BLaER1 (cell line): Measurements from ENCODE around the gene LRRC49.

Experiments used
- H3K27ac ChIP-seq: shearing (Covaris generic); formaldehyde crosslinking; 2 replicates; pipeline ENCODE4 v1.8.1; 2022
- H3K27me3 ChIP-seq: shearing (Covaris generic); formaldehyde crosslinking; 2 replicates; pipeline ENCODE4 v1.8.1; 2022
- H3K36me3 ChIP-seq: shearing (Covaris generic); formaldehyde crosslinking; 2 replicates; pipeline ENCODE4 v1.8.1; 2022
- H3K4me1 ChIP-seq: shearing (Covaris generic); formaldehyde crosslinking; 2 replicates; pipeline ENCODE4 v1.8.1; 2022
- H3K4me2 ChIP-seq: shearing (Covaris generic); formaldehyde crosslinking; 2 replicates; pipeline ENCODE4 v1.8.1; 2022
- H3K4me3 ChIP-seq: shearing (Covaris generic); formaldehyde crosslinking; 2 replicates; pipeline ENCODE4 v1.8.1; 2022
- H3K9ac ChIP-seq: shearing (Covaris generic); formaldehyde crosslinking; 2 replicates; pipeline ENCODE4 v1.8.1; 2022
- H3K9me3 ChIP-seq: shearing (Covaris generic); formaldehyde crosslinking; 2 replicates; pipeline ENCODE4 v1.8.1; 2022
- H4K20me1 ChIP-seq: shearing (Covaris generic); formaldehyde crosslinking; 2 replicates; pipeline ENCODE4 v1.8.1; 2022
- Cebpa-rat ChIP-seq: shearing (Covaris generic); IDR thresholded peaks from 2 replicates; pipeline ENCODE4 v1.8.1; 2022

Gene LRRC49

DNA sequence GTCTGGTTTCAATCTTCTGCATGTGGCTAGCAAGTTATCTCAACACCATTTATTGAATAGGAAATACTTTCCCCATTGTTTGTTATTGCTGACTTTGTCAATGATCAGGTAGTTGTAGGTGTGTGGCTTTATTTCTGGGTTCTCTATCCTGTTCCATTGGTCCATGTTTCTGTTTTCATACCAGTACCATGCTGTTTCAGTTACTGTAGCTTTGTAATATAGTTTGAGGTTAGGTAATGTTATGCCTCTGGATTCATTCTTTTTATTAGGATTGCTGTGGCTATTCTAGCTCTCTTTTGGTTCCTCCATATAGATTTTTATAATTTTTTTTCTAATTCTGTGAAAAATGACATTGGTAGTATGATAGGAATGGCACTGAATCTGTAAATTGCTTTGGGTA, 58.3 kb downstream of the LRRC49 start:
- Histone ChIP-seq H4K20me1 (no peaks in the 10 kb centered on the region), H3K9ac (no peak overlapping the region), H3K4me1 (peaks cover 26% of the 10 kb centered on the region), H3K27ac (no peak overlapping the region), H3K27me3 (no peaks in the 10 kb centered on the region), H3K9me3 (peaks cover 6% of the 10 kb centered on the region), H3K4me3 (no peak overlapping the region), H3K36me3 (no peaks in the 10 kb centered on the region), H3K4me2 (no peak overlapping the region)
- no peak for TF ChIP-seq Cebpa-rat

DNA sequence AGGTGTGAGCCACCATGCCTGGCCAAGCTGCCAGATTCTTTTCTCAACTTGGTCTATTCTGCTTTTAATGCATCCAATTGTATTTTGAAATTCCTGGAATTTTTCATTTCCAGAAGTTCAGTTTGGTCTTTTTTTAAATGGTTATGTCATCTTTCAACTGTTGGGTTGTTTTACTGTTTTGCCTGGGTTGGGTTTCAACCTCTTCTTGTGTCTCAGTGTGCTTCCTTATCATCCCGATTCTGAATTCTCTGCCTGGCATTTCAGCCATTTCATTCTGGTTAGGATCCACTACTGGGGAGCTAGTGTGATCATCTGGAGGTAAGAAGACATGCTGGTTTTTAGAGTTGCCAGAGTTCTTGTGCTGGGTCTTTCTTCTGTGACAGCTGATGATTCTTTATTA, 61.5 kb downstream of the LRRC49 start:
- Histone ChIP-seq H3K27me3 (no peaks in the 10 kb centered on the region), H3K36me3 (no peaks in the 10 kb centered on the region), H3K27ac (no peak overlapping the region), H3K4me1 (no peaks in the 10 kb centered on the region), H3K9ac (no peak overlapping the region), H3K9me3 (peaks cover 6% of the 10 kb centered on the region), H4K20me1 (no peaks in the 10 kb centered on the region), H3K4me3 (no peak overlapping the region), H3K4me2 (no peak overlapping the region)
- no peak for TF ChIP-seq Cebpa-rat

DNA sequence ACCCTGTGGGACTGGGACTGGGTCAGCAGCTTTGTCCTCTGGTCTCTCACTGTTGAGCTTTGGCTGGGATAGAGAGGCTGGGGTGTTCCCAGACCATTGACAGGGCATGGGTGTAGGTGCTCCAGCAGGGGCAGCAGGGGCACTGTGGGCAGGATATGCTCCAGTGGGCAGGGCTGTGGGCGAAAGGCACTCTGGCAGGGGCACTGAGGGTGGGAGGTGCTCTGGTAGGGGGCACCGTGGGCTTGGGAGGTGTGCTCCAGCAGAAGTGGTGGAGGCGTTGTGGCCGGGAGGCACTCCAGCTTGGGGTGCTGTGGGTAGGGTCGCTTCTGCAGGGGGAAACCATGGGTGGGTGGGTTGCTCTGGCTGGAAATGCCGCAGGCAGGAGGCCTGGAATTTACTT, 62.1 kb downstream of the LRRC49 start:
- Histone ChIP-seq H3K4me3 (no peak overlapping the region), H3K36me3 (no peaks in the 10 kb centered on the region), H3K9ac (no peak overlapping the region), H3K9me3 (peaks cover 6% of the 10 kb centered on the region), H3K27ac (no peak overlapping the region), H3K4me1 (no peaks in the 10 kb centered on the region), H3K27me3 (no peaks in the 10 kb centered on the region), H3K4me2 (no peak overlapping the region), H4K20me1 (no peaks in the 10 kb centered on the region)
- TF ChIP-seq Cebpa-rat: no peak

DNA sequence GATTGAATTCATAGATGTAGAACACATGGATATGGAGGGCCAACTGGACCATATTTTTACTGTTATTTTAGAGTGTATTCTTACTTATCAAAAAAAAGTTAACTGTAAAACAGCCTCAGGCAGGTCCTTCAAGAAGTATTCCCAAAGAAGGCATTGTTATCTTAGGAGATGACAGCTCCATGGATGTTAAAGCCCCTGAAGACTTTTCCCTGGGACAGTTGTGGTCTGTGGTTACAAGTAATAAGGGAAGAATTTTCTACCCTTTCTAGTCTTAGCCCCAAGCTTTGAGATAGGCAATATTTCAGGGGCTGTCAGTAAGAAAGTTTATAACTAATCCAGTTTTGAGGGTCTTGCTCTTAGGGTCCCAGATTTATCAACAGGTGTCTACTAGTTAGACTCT, 62.5 kb downstream of the LRRC49 start:
- TF ChIP-seq Cebpa-rat: no peak
- H3K4me1 ChIP-seq: no peaks in the 10 kb centered on the region

DNA sequence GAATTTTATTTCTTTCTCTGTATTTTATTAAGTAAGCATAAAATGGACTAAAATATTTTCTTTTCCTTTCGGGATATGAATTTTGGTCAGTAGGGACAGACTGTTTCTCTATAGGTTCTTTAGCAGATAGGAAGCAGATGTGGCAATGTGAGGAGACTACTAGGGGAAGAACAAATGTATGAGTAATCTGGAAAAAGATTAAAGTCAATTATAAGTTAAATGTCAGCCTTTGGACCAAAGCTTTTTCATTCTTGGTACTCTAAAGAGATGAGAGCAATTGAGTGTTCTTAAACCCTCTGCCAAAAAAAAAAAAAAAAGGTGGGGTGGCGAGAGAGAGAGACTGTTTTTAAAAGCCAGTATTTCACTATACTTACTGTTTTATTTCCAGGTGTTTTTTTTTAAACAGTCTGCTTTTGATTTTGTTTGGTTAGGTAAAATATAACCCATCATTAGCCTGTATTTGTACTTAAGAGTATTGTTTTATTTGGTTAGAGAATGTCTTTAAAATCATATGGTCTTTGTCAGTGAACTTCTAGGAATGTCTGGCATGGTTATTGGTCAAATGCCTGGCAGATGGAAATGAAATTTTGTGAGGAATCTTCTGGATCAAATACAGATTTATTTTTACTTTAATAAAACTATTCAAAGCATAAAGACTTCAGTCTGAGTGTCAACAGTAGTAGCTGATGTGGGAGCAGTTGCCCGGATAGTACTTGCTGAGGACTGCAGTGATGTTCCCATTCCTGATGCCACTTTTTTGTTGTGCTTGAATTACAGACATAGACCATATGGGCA, 63.8 kb downstream of the LRRC49 start:
- Histone ChIP-seq H3K36me3 (no peaks in the 10 kb centered on the region), H3K27ac (no peak overlapping the region), H3K9ac (no peak overlapping the region), H3K9me3 (no peaks in the 10 kb centered on the region), H3K27me3 (no peaks in the 10 kb centered on the region), H3K4me3 (no peak overlapping the region), H4K20me1 (no peaks in the 10 kb centered on the region), H3K4me1 (no peaks in the 10 kb centered on the region), H3K4me2 (no peak overlapping the region)
- no peak for TF ChIP-seq Cebpa-rat

More for the DNA sequence above, 62.5 kb downstream of the LRRC49 start:
- H4K20me1 ChIP-seq: no peaks in the 10 kb centered on the region
- H3K4me3 ChIP-seq: no peak overlapping the region
- H3K27ac ChIP-seq: no peak overlapping the region
- no peak overlapping the region for H3K9ac ChIP-seq
- H3K4me2 ChIP-seq: no peak overlapping the region
- H3K36me3 ChIP-seq: no peaks in the 10 kb centered on the region
- H3K9me3 ChIP-seq: peaks cover 6% of the 10 kb centered on the region
- no peaks in the 10 kb centered on the region for H3K27me3 ChIP-seq

DNA sequence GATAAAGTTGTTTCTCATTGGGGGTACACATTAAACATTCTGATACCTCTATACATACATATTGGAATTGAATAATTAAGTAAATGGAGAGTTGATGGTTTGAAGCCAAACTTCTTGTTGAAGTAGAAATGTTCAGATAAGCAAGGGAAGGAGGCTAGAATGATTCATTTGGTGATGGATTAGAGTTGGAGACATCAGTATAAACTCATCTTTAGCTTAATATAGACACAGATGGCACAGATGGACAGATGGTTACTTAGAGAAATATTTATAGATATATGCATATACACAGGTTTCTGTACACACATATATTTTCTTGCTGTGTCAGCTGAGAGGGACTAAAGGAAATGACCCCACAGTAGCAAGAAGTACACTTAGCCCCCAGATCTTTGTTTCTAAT, 69.5 kb downstream of the LRRC49 start:
- H4K20me1 ChIP-seq: no peaks in the 10 kb centered on the region
- no peaks in the 10 kb centered on the region for H3K27me3 ChIP-seq
- H3K4me1 ChIP-seq: no peaks in the 10 kb centered on the region
- H3K36me3 ChIP-seq: no peaks in the 10 kb centered on the region
- no peak overlapping the region for H3K4me2 ChIP-seq
- H3K27ac ChIP-seq: no peak overlapping the region
- no peak for TF ChIP-seq Cebpa-rat
- H3K4me3 ChIP-seq: no peak overlapping the region
- H3K9ac ChIP-seq: no peak overlapping the region
- no peaks in the 10 kb centered on the region for H3K9me3 ChIP-seq

DNA sequence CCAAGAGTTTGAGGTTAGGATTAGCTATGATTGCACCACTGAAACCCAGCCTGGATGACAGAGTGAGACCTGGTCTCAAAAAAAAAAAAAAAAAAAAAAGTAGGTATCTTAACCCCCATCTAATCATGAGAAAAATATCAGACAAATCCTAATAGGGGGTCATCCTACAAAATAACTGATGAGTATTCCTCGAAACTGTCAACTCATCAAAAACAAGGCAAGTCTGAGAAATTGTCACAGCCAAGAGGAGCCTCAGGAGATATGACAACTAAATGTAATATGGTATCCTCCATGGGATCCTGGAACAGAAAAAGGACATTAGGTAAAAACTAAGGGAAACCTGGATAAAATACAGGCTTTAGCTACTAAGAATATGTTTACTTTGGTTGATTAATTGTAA, 70.6 kb downstream of the LRRC49 start:
- TF ChIP-seq Cebpa-rat: no peak
- H4K20me1 ChIP-seq: no peaks in the 10 kb centered on the region
- no peaks in the 10 kb centered on the region for H3K4me1 ChIP-seq

DNA sequence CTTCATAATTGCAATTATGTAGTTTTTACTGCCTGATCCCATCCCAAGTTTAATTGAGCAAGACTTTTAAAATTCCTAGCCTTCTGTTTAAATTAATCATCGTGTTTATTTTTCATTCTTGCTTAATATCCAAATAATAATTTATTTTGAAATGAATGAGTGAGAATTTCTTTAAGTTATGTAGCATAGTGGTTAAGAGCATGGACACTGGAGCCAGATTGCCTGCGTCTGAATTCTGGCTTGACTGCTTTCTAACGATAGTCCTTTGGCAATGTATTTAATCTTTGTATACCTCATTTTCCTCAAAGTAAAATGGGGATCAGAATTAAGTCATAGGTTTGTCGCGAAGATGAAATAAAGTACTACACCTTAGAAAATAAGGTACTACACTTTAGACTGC, 71.4 kb downstream of the LRRC49 start:
- Histone ChIP-seq H3K27ac (no peak overlapping the region), H3K4me2 (no peak overlapping the region), H4K20me1 (no peaks in the 10 kb centered on the region), H3K9ac (no peak overlapping the region), H3K4me3 (no peak overlapping the region), H3K36me3 (no peaks in the 10 kb centered on the region), H3K27me3 (no peaks in the 10 kb centered on the region), H3K4me1 (no peaks in the 10 kb centered on the region), H3K9me3 (no peaks in the 10 kb centered on the region)
- TF ChIP-seq Cebpa-rat: no peak

More for the DNA sequence above, 70.6 kb downstream of the LRRC49 start:
- no peak overlapping the region for H3K4me2 ChIP-seq
- H3K9me3 ChIP-seq: no peaks in the 10 kb centered on the region
- H3K27me3 ChIP-seq: no peaks in the 10 kb centered on the region
- H3K27ac ChIP-seq: no peak overlapping the region
- no peak overlapping the region for H3K9ac ChIP-seq
- no peaks in the 10 kb centered on the region for H3K36me3 ChIP-seq
- no peak overlapping the region for H3K4me3 ChIP-seq

DNA sequence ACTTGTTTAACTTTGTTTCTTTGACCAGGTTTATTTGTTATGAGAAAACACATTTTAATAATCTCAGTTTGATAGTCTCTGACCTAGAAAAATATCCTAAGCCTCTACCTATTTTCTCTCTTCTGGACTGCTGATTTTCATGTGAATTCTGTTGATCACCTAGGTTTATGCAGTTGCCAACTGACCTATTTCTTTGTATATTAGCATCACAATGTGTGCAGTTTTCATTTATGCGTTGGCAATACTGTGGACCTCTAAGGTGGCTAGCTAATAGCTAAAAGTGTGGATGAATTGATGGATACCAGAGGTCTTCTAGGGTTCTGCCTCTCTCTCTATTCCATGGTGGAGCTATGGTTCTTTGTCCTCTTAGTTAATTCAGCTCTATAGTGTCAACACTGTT, 72.1 kb downstream of the LRRC49 start:
- Histone ChIP-seq H3K36me3 (no peaks in the 10 kb centered on the region), H3K4me2 (no peak overlapping the region), H3K4me1 (no peaks in the 10 kb centered on the region), H3K27me3 (no peaks in the 10 kb centered on the region), H3K9me3 (no peaks in the 10 kb centered on the region), H4K20me1 (no peaks in the 10 kb centered on the region), H3K9ac (no peak overlapping the region), H3K4me3 (no peak overlapping the region), H3K27ac (no peak overlapping the region)
- no peak for TF ChIP-seq Cebpa-rat

DNA sequence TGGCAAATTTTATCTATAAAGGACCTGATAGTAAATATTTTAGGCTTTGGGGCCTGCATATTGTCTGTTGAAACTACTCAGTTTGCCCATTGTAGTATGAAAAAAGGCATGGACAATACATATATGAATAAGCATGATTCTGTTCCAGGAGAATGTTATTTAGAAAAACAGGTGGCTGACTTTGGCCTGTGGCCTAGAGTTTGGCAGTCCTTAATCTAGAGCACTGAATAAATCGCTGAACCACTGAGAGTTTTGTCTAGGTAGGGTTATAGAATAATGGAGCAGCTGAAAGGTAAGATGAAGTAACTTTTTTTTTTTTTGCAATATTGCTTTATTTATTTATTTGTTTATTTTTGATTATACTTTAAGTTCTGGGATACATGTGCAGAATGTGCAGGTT, 75.0 kb downstream of the LRRC49 start:
- H3K9ac ChIP-seq: no peak overlapping the region
- TF ChIP-seq Cebpa-rat: no peak
- H3K27me3 ChIP-seq: no peaks in the 10 kb centered on the region
- no peaks in the 10 kb centered on the region for H3K36me3 ChIP-seq
- no peaks in the 10 kb centered on the region for H3K9me3 ChIP-seq
- H4K20me1 ChIP-seq: no peaks in the 10 kb centered on the region
- no peaks in the 10 kb centered on the region for H3K4me1 ChIP-seq
- H3K27ac ChIP-seq: no peak overlapping the region
- H3K4me2 ChIP-seq: no peak overlapping the region
- no peak overlapping the region for H3K4me3 ChIP-seq
